Left ventricle myocardium inferior (tissue), 1 donor: ENCODE measurements around the gene SH3BGRL3. TPM values are rescaled to one million over a fixed set of nuclear protein-coding genes. Genes with fewer than 3 reads are reported as not detected.

Source experiments
- DNase-seq: peaks from one replicate; pipeline ENCODE4 v3.0.0-alpha.2; 2020
- H3K27ac ChIP-seq: fragments of 200-600 bp; replicated peaks from 2 replicates; pipeline ENCODE4 v1.8.0; 2021
- H3K27me3 ChIP-seq: fragments of 200-600 bp; 2 replicates; pipeline ENCODE4 v1.8.0; 2021; ENCODE audit warnings: low read depth
- H3K36me3 ChIP-seq: fragments of 200-600 bp; 2 replicates; pipeline ENCODE4 v1.8.0; 2021
- H3K4me1 ChIP-seq: fragments of 200-600 bp; 2 replicates; pipeline ENCODE4 v1.8.0; 2021
- H3K4me3 ChIP-seq: fragments of 200-600 bp; 2 replicates; pipeline ENCODE4 v1.8.0; 2021; ENCODE audit warnings: mild to moderate bottlenecking, moderate library complexity
- H3K9me3 ChIP-seq: fragments of 200-600 bp; replicated peaks from 2 replicates; pipeline ENCODE4 v1.8.0; 2021
- intact Hi-C: fragments of 100-400 bp; cut with micrococcal nuclease; formaldehyde crosslinking; loops from one replicate; pipeline ENCODE4 v1.11.0; 2022
- total RNA-seq: library from RNA; stranded (reverse); fragmentation: NEBNext Ultra II Directional; extraction: Animal tissue kit (Norgen Biotek cat#: 25700); gene quantifications from one replicate; pipeline ENCODE4 v1.2.1, GENCODE V29; 2021
- TF ChIP-seq, protein P1 (sequence below): fragments of 200-600 bp; IDR thresholded peaks from 2 replicates; pipeline ENCODE4 v1.8.0; 2021; ENCODE audit warnings: antibody characterized with exemption, mild to moderate bottlenecking, borderline replicate concordance
- donor health status: DM: no; HTN: yes; CAD: no; lungs with severe emphysema.

SH3BGRL3 gene
- total RNA-seq, 1 donor from 2014 or later, result 32.1 TPM

DNA sequence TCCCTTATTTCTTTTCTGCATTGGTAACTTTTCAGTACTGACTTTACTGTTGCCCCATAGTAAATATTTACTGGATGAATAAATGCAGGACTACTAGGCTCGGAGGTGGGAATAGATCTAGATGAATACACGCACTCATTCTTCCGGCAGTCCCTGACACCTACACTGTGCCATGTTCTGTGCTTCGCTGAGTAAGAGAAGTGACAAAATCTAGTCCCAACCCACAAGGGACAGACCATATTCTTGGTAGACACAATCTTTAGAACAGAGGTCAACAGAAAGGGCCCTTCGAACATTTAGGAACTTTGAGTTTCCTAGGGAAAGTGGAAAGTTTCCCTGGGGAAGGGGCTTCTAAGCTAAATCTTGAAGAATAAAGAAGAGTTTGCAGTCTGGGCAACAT, 34.6 kb downstream of the SH3BGRL3 start:
- Histone ChIP-seq H3K27ac (no peak overlapping the region), H3K9me3 (no peaks in the 10 kb centered on the region), H3K27me3 (no peaks in the 10 kb centered on the region), H3K36me3 (no peaks in the 10 kb centered on the region), H3K4me3 (no peak overlapping the region), H3K4me1 (peaks cover 9% of the 10 kb centered on the region)
- TF ChIP-seq, protein P1, sequence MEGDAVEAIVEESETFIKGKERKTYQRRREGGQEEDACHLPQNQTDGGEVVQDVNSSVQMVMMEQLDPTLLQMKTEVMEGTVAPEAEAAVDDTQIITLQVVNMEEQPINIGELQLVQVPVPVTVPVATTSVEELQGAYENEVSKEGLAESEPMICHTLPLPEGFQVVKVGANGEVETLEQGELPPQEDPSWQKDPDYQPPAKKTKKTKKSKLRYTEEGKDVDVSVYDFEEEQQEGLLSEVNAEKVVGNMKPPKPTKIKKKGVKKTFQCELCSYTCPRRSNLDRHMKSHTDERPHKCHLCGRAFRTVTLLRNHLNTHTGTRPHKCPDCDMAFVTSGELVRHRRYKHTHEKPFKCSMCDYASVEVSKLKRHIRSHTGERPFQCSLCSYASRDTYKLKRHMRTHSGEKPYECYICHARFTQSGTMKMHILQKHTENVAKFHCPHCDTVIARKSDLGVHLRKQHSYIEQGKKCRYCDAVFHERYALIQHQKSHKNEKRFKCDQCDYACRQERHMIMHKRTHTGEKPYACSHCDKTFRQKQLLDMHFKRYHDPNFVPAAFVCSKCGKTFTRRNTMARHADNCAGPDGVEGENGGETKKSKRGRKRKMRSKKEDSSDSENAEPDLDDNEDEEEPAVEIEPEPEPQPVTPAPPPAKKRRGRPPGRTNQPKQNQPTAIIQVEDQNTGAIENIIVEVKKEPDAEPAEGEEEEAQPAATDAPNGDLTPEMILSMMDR, result no peak
- intact Hi-C loops, result no loop called here
- no peak for DNase-seq

DNA sequence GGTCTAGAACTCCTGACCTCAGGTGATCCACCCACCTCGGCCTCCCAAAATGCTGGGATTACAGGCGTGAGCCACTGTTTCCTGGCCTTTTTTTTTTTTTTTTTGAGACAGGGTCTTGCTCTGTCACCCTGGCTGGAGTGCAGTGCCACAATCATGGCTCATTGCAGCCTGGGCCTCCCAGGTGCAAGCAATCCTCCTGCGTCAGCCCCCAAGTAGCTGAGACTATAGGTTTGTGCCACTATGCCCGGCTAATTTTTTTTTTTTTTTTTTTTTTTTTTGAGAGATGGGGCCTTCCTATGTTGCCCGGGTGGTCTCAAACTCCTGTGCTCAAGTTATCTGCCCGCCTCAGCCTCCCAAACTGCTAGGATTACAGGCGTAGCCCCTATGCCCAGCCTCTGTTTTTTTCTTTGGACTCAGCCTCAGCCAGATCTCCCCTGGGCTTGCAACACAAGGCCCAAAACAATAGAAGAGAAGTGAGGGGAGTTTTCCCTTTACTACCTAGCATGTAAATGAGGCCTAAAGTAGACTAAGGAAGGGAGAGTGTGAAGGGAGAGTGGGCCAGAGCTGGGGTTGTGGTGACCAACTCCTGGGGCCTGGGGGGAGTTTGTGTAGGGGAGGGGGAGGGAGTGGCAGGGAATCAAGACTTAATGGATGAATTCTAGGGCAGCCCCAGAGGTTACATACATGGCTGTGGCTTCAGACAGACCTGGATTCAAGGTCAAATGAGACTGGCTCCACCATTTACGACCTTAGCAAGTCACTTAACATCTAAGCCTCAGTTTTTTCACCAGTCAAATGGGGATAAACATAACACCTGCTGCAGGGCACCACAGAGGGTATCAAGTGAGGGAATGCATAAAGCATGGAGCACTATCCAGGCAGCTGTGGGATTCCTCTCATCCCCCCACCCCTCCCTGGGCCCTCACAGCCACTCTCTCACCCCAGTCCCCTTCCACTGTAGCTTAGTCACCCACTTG, 36.3 kb downstream of the SH3BGRL3 start:
- TF ChIP-seq, protein P1, result no peak
- Histone ChIP-seq H3K36me3 (no peaks in the 10 kb centered on the region), H3K4me1 (peaks cover 13% of the 10 kb centered on the region), H3K27ac (no peak overlapping the region), H3K9me3 (no peaks in the 10 kb centered on the region), H3K4me3 (no peak overlapping the region), H3K27me3 (no peaks in the 10 kb centered on the region)
- DNase-seq, result no peak
- intact Hi-C loops, result no loop called here

DNA sequence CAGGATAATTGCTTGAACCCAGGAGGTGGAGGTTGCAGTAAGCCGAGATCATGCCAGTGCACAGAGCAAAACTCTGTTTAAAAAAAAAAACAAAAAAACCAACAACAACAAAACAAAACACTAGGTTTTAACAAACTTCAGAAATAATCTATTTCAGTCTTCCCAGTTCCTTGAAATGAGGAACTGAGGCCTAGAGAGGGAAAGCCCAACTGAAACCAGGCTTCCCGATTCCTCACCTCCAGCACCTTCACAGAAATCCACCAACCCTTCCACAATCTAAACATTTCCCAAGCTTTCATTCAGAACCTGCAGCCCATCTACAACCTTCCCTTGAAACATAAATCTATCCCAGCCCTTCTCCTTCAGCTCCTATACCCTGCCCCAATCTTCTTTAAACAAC, 37.3 kb downstream of the SH3BGRL3 start:
- intact Hi-C loops, result no loop called here
- Histone ChIP-seq H3K4me1 (peaks cover 16% of the 10 kb centered on the region), H3K36me3 (no peaks in the 10 kb centered on the region), H3K27ac (peak overlapping the region; percentile 40), H3K4me3 (no peak overlapping the region), H3K27me3 (no peaks in the 10 kb centered on the region), H3K9me3 (no peaks in the 10 kb centered on the region)
- DNase-seq, result no peak
- TF ChIP-seq, protein P1, result no peak

DNA sequence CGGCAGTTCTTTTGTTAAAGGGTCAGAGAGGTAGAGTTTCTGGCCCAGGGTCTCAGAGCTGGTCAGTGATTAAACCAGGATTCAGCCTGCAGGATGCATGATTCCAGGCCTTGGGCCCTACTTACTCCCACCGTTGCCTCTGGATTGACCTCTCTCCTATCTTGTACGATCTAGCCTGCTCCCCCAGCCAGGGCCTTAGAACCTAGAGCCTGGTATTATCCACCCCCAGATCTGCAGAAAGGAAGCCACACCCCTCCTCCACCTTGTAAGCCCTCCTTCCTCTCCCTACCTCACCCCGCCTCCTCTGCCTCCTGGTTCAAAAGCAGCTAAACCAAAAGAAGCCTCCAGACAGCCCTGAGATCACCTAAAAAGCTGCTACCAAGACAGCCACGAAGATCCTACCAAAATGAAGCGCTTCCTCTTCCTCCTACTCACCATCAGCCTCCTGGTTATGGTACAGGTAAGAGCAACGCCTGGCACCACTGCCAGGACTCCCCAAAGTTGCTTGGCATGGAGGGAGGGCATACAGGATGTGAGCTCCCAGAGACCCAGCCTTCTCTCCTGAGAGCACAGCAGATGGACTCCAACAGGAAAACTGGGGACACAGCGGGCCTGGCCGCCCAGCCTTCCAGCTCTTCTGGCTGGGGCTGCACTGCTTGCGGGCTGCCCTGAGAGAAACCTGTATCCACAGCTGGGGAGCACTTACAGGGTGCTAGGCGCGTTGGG, 37.9 kb downstream of the SH3BGRL3 start, which contains the start of gene CD52:
CD52 (plus strand) TSS at position 347 of the 726 bp plus-strand sequence; CDS start at position 407, 60 bp downstream.
- H3K27me3 ChIP-seq, result no peaks in the 10 kb centered on the region
- H3K9me3 ChIP-seq, result no peaks in the 10 kb centered on the region
- peak within 1 kb of the TSS; percentile 28 for H3K4me3 ChIP-seq
- TF ChIP-seq, protein P1, result no peak
- peaks cover 16% of the 10 kb centered on the region for H3K4me1 ChIP-seq
- intact Hi-C loops, result no loop called here
- peak within 1 kb of the TSS; percentile 40 for H3K27ac ChIP-seq
- H3K36me3 ChIP-seq, result no peaks in the 10 kb centered on the region
- no peak for DNase-seq

DNA sequence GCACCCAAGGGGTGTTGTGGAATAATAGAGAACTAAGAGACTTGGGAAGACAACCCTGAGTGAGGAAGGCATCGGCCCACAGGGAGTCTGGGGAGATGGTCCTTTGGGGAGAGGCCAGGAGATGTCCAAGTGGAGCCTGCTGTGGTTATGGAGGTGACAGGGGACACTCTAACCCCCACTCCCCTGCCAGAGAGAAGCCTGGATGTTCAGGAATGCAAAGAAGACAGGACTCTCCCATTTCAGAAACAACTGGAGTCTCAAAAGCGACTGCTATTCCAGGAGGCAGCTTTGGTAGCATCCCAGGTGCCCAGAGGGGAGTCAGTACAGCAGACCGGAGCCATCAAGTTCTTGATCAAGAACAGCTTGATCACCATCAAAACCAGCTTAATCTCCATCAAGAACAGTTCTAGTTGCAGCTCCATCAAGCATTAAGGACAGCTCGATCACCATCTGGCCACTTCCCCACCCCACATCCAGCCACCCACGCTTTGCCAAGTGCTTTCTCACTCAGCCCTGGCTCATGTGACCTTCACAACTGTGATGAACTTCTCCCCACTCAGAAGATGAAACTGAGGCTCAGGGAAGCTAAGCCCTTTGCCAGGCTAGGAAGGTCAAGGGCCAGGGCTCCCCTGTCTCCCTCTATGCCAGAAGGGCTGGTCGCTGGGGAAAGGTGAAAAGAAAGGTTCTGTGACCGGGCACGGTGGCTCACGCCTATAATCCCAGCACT, 38.6 kb downstream of the SH3BGRL3 start:
- Histone ChIP-seq H3K9me3 (no peaks in the 10 kb centered on the region), H3K4me3 (peak overlapping the region; percentile 28), H3K27ac (peak overlapping the region; percentile 40), H3K27me3 (no peaks in the 10 kb centered on the region), H3K36me3 (no peaks in the 10 kb centered on the region), H3K4me1 (peaks cover 16% of the 10 kb centered on the region)
- TF ChIP-seq, protein P1, result no peak
- intact Hi-C loops, result no loop called here
- DNase-seq, result peak; percentile 29
